D341Med (cell line): ENCODE results near the gene TBC1D26.
A peak's percentile ranks its signal among the peaks of the same experiment; 100 is the strongest.
"Not testable (repeated sequence)": the region's sequence is repeated elsewhere in the genome, so short reads cannot be mapped to it uniquely, and the experiment has no call there.

Source experiments
- DNase-seq: peaks from one replicate; pipeline ENCODE4 v3.0.0; 2012; ENCODE audit warnings: low spot score

Gene TBC1D26

DNA sequence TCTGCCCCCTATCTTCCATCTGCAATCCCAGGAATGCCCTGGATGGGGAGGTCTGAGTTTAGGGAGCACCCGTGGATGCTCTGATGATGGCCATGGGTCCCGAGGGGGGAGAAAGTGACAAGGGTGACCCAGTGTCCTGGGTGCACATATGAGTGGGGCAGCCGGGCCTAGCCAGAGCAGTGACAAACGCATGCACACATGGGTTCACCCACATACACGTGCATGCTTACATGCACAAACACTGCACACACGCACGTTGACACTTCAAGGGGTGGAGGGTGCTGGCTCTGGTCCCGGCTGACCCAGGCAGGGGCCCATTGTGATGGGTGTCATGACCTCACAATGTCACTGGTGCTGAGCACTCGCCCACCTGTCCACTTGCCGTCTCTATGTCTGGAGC, at the start of gene TBC1D26:
TBC1D26 (plus strand) TSS at position 384 of the 400 bp plus-strand sequence. CDS start 3,066 bp downstream, outside the sequence.
- DNase-seq, result not testable (repeated sequence)

DNA sequence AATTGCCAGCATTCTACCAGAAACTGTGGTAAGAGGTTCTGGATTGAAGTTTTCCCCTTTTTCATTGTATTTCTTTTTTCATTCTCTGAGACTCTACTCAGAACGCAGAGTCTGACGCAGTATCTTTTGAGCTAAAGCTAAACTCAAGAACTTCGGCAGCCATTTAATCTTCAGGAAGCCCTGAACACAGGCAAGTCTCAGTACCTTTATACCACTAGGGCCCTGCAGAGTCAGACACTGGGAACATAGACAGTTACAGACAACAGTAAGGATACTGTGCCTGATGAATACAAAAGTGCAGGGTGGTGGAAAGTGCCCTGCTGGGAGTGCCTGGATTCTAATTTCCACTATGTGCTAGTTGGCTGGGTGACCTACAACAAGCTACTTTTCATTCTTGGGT, 48.9 kb upstream of the TBC1D26 start:
- DNase-seq, result not testable (repeated sequence)

- DNase-seq, result peak; percentile 62
Observed at GRCh38 chr17:15683824-15684478, 48.1 kb upstream of the TBC1D26 start, which contains the start of gene TRIM16. Gene TRIM16, minus strand, starts transcription at chr17:15684311. Its CDS starts 32,702 bp downstream, at chr17:15651609.

DNA sequence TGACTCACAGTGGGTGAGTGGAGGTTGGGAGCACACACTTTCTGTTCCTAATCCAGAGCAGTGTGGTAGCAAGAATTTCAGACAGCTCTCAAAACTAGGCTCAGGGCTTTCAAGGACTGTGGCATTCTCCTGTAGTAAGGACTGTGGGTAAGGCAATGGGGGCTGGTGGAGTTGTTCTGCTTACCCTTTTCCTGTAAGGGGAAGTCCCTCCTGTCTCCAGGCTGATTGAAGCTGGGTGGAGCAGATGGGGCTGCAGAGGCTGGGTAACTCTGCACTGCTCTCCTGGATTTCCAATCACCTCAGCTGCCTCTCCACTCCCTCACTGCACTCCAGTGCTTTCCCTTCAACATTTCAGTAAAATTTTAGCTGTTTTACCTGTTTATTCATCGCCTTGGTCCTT, 44.6 kb upstream of the TBC1D26 start:
- not testable (repeated sequence) for DNase-seq

DNA sequence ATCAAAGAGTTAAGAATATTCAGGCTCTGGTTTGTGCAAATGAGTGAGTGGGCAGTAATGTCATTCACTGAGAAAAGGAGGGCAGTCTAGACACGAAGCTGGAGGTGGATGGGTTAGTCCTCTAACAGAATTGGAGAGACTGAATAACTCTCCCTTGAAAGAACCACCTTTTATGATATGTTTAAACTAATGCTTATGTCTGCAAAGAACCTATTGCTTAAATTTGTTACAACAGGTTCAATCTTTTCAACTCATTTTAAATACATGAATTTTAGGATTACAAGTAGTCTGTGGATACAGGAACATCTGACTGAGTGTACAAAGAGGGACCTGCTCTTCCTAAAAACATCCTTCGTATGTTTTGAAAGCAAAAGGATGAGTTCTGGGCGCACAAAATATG, 33.1 kb upstream of the TBC1D26 start:
- DNase-seq, result not testable (repeated sequence)

DNA sequence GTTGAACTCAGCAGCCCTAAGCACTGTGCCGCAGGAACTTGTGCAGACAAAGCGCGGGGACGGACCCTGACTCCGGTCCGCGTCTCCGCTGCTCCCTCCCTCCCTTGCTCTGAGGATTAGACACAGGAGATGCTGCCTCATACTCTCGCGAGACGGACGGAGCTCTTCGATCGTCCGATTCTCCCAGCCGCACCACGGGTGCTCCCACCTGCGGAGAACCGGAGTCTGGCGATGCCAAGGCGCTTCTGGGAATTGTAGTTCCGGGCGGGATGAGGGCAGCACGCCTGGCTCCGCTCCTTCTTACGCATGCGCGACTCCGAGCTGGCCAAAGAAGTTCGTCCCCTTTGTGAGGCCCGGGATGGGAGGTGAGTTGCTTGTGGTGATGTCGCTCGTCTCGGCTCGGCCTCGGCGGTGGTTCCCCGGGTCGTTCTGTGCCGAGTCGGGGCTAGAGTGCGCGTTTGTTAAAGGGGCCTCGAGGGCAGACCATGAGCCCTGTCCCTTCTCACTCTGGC, 32.6 kb upstream of the TBC1D26 start, which contains the start of gene ZNF286A:
ZNF286A (plus strand) TSS at position 340 of the 512 bp plus-strand sequence. CDS start 578 bp downstream, outside the sequence.
- peak; percentile 90 for DNase-seq

DNA sequence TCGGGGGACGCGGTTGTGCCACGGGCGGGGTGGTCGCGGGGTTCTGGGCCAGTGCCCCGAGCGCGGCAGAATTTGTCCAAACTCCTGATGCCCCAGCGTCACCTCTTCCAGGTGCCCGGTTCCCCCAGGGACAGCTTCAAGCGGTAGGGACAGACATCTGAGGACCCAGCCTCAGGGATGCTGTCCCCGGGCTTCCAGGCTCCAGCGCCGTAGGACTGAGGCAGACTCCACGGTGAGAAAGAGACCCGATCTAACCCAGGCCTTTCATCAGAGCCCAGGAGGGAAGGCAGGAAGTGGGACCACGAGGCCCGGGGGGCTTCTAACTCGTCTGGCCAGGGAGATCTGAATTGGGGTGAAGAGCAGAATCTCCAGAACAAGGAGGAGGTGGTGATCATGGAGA, 32.1 kb upstream of the TBC1D26 start:
- DNase-seq, result not testable (repeated sequence)

DNA sequence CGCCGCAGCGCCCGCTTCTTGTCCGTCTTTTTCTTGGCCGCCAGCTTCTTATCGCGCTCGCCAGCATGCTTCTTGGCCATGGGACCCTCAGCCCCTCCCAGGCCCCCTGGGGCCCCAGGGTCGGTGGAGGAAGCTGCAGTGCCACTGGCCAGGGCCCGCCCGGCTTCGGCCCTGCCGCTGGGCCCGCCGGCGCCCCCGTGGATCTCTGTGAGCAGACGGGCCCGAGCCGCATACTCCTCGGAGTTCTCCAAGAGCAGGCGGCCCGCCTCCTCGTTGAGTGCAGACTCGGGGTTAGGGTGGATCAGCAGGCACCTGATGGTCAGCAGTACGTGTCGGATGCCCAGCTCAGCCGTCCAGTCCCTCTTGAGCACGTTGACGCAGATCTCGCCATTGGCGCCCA, 27.8 kb upstream of the TBC1D26 start:
- DNase-seq, result not testable (repeated sequence)

GRCh38 chr17:15704813-15705212, 27.3 kb upstream of the TBC1D26 start:
- DNase-seq, result not testable (repeated sequence)

DNA sequence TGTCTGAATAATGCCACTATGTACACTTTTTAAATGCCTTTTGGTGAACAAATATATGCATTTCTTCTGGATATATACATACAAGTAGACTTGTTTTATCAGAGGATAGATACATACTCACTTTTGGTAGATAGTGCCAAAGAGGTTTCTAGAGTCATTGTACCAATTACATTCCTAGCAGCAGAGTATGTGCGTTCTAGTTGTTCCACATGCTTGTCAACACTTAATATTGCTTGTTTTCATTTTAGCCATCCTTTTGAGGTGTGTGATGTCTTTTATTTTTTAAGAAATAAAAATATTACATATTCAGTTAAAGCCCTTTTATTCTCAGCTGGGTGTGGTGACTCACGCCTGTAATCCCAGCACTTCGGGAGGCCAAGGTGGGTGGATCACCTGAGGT, 23.2 kb upstream of the TBC1D26 start:
- DNase-seq, result not testable (repeated sequence)

DNA sequence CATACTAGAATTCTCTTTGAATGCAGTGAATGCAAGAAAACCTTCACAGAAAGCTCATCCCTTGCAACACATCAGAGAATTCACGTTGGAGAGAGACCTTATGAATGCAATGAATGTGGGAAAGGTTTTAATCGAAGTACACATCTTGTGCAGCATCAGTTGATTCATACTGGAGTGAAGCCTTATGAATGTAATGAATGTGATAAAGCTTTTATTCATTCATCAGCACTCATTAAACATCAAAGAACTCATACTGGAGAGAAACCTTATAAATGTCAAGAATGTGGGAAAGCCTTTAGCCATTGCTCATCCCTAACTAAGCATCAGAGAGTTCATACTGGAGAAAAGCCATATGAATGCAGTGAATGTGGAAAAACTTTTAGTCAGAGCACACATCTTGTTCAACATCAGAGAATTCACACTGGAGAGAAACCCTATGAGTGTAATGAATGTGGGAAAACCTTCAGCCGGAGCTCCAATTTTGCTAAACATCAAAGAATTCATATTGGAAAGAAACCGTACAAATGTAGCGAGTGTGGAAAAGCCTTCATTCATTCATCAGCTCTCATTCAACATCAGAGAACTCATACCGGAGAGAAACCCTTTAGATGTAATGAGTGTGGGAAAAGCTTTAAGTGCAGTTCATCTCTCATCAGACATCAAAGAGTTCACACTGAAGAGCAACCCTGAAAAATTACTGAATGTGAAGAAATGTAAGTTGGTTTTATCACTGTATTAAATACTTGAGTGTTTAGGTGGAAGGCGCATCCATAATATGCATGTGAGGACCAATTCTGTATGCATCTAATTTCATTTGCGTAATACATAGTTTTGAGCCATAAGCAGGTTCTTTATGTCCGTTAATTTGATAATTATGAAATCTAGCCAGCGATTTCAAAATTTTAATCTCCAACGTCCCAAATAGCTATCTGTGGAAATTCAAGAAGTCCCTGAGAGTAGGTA, 15.2 kb upstream of the TBC1D26 start:
- not testable (repeated sequence) for DNase-seq

GRCh38 chr17:15730535-15730934, 1.5 kb upstream of the TBC1D26 start:
- DNase-seq, result not testable (repeated sequence)

- DNase-seq, result not testable (repeated sequence)
Observed at GRCh38 chr17:15733174-15733789, 1.2 kb downstream of the TBC1D26 start.

GRCh38 chr17:15736578-15736977, 4.5 kb downstream of the TBC1D26 start:
- not testable (repeated sequence) for DNase-seq

DNA sequence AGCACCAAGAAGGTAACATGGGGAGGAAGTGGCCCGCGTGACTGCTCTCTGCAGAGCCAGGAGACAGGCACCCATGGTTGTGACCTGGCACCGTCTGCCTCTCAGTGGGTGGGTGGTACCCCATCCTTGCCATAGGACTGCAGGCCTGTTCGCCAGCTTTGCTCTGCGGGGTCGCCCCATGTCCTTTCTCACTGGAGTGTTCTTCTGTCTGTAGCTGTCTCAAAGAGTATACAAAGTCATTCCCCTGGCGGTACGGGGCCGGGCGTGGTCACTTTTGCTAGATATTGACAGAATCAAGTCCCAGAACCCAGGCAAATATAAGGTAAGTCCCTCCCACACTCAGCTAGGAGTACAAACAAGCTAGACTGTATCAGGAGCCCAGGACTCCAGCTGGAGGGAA, 6.0 kb downstream of the TBC1D26 start:
- DNase-seq, result no peak

GRCh38 chr17:15739259-15739658, 7.2 kb downstream of the TBC1D26 start:
- not testable (repeated sequence) for DNase-seq

GRCh38 chr17:15740041-15740440, 8.0 kb downstream of the TBC1D26 start:
- DNase-seq, result not testable (repeated sequence)

GRCh38 chr17:15740570-15741120, 8.6 kb downstream of the TBC1D26 start:
- no peak for DNase-seq

- no peak for DNase-seq
Observed at GRCh38 chr17:15741624-15742023, 9.5 kb downstream of the TBC1D26 start.

DNA sequence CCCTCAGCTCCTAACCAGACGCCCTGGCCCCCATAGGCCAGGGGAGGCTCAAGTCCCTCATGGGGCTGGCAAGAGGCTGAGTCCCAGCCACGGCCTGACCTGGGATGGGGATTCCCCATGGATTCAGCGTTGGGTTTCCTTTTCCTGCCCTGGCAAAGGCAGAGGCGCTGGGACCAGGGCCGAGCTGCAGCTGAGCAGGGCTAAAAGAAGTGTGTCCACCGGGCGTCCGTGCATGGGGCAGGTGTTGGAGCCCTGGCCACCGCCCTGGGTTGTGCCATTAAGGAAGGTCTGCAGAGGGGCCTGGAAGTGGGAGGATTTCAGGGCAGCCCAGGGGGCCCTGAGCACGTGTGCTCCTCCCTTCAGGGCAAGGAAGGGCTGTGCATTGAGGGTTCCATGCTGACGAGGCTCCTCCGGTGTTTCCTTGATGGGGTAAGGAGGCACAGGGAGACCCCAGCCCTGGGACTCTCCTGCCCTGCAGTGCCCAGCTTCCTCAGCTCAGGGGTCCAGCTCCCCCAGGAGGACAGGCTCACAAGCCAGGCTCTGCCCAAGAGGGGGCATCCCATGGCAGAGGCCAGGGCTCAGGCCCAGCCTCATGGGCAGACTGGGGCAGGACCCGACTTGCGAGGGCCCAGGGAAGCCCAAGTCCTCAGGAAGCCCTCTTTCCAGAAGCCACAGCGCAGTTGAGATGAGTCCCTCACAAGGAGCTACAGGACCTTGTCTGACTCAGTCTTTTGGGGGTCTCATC, 10.1 kb downstream of the TBC1D26 start:
- no peak for DNase-seq

GRCh38 chr17:15742921-15743320, 10.8 kb downstream of the TBC1D26 start:
- DNase-seq, result no peak
